Activated CD4-positive, alpha-beta T cell treated with anti-CD3 and anti-CD28 coated beads, Interleukin-10, Interleukin-2, amounts not matched to agents 100 ng/mL and 50 ng/mL, durations not matched to agents 16 hours and 8 hours (primary cell): Measurements from ENCODE around the gene PDS5B.
"Not testable (repeated sequence)": the region's sequence is repeated elsewhere in the genome, so short reads cannot be mapped to it uniquely, and the experiment has no call there.

Experiments used
- DNase-seq: peaks from one replicate; pipeline ENCODE4 v3.0.0-alpha.2; 2020

The PDS5B gene

GRCh38 chr13:32586080-32586900 is at the start of gene PDS5B:
Gene PDS5B (plus strand): TSS chr13:32586452. CDS start chr13:32648773, 62,321 bp downstream.
- peak; percentile 97 for DNase-seq

DNA sequence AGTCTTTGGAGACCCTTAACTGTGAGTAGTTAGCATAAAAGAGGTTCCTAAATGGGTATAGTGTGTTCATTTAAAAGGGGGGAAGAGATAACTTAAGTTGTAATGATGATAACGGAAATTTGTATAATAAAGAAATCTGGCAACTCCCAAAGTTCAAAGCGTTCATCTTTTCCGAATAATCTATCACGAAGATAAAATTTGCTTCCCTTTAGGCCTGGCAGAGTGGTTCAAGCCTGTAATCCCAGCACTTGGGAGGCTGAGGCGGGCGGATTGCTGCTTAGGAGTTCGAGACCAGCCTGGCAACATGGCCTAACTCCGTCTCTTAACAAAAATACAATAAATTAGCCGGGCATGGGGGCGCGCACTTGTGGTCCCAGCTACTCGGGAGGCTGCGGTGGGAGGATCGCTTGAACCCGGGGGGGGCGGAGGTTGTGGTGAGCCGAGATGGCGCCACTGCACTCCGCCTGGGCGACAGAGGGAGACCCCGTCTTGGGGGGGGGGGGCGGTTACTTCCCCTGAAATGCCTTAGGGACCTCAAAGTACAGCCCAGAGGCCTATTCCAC is 48.6 kb upstream of the PDS5B start:
- DNase-seq: peak; percentile 59

DNA sequence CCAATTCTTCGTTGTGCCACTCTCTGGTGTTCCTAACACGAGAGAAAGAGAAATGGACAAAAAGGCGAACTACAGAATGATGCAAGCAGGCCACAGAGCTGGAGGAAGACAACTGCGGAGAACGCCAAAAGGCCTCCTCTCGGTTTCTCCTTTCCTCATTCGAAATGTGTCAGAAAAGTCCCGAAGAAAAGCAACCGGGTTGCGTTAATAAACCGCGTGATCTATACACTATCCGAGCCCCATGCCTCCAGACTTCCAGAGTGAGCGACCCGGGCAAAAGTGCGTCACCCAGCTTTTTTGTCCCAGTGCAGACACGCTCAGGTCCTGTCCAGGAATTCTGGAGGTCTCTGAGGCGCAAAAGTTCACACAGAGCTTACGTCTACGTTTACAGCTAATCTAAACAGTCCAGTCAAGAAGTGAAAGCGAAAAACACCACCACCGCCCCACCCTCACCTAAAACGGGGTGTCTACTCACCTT is 48.1 kb upstream of the PDS5B start:
- no peak for DNase-seq

DNA sequence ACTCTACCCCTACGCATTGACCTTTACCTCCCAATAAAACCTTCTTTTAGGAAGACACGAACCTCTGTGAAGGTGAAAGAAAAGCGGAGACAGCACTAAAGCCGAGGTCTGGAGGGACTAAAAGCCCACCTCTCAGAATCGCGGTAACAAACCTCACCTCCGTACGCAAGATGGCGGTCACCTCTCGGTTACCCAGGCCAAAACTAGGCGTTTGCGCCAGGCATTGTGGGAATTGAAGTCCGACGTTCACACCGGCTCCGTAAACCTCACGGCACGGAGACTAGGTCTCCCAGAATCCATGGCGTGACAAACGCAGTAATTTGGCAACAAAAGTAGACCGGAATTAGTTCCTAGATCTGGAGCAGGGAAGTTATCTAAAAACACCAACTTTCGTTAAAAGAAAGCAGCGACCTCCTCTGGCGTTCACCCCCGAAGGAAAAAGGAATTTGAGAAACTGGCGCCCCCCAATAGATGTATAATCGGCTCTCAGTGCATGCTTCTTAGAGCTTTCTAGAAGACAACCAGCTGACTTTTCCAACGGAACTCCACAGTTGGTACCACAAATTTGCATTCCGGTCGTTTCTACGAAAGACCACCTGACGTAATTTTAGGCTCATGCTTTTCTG is 47.5 kb upstream of the PDS5B start, which contains the start of gene N4BP2L2:
N4BP2L2 (minus strand) TSS at position 175 of the 626 bp plus-strand sequence. CDS start 1,768 bp downstream, outside the sequence.
- DNase-seq: peak; percentile 97

GRCh38 chr13:32542221-32542620 is 44.0 kb upstream of the PDS5B start:
- DNase-seq: no peak

- no peak for DNase-seq
Measured at GRCh38 chr13:32545083-32545482, 41.2 kb upstream of the PDS5B start.

DNA sequence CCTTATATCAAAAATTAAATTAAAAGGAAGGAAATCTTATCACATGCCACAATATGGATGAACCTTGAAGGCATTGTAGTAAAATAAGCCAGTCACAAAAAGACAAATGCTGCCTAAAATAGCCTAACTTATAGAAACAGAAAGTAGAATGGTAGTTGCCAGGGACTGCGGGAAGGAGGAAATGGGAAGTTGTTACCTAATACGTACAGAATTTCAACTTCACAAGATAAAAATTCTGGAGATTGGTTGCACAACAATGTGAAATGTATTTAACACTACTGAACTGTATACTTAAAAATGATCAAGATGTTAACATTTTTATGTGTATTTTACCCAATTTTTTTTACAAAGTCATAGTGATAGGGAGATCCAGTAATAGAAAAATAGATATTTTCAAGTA is 37.4 kb upstream of the PDS5B start:
- no peak for DNase-seq

- DNase-seq: no peak
Measured at GRCh38 chr13:32549788-32550187, 36.5 kb upstream of the PDS5B start.

DNA sequence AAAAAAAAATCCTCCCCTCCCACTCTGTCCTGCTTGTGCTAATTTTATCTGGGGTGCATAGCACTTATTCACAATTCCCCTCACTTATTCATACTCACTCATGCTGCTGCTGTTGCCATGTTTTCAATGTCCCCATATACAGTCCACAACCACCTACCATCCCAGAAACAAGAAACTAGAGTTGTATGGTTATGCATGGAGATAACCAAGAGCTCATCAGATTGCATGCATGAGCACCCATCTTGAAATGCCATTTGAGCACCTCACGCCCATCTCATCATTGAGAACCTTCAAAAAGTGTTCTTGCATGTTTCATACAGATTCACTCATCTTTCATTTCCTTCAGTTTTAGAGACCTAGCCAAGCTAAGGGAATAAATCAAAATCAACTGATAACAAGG is 32.5 kb upstream of the PDS5B start:
- DNase-seq: no peak

GRCh38 chr13:32555613-32556012 is 30.6 kb upstream of the PDS5B start:
- no peak for DNase-seq

GRCh38 chr13:32560842-32561241 is 25.4 kb upstream of the PDS5B start:
- not testable (repeated sequence) for DNase-seq

- not testable (repeated sequence) for DNase-seq
Measured at GRCh38 chr13:32575687-32576086, 10.6 kb upstream of the PDS5B start.

DNA sequence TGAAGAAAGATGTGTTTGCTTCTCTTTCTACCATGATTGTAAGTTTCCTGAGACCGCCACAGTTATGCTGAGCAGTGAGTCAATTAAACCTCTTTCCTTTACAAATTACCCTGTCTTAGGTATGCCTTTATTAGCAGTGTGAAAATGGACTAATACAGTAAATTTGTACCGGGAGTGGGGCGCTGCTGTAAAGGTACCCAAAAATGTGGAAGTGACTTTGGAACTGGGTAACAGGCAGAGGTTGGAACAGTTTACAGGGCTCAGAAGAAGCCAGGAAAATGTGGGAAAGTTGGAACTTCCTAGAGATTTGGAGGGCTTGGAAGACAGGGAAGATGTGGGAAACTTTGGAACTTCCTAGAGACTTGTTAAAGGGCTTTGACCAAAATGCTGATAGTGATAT is 9.2 kb upstream of the PDS5B start:
- no peak for DNase-seq

DNA sequence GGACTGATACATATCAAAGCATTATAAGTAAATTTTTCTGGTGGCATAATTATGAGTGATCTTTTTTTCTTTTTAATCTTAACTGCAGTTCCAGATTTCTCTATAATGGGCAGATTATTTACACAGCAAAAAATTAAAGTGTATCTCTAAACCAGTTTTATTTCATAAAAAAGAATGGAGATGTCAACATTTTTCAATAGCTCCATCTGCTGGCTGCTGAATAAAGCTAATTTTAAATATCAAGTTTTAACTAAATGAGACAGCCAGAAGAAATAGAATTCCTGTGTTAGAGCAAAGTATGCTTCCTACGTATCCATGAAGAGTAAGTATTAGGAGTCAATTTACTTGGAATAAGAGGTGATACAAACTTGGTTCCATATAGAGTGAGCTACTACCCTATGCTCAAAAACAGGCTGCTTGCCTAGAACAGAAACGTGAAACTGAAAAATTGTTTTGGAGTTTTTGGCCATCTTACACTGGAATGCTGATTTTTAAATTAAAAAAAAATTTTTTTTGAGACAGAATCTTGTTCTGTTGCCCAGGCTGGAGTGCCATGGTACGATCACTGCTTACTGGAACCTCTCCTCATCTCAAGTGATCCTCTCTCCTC is 5.0 kb upstream of the PDS5B start:
- peak; percentile 26 for DNase-seq

DNA sequence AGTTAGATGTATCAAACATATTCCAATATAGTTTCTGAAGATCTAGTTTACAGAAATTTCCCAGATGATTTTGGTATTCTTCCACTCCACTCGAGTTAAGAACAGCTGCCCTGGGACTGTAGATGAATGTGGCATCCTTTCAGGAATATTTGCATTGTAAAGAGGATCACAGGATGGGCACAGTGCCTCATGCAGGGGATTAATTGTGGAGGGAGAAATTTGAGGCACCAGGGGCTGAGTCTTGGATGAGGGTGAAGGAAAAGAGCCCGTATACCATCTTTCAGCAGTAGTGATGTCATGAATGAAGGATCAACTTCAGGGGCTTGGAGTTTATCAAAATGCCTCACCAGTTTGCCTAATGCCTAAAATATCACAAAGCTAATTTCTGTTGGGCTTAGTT is 4.0 kb upstream of the PDS5B start:
- DNase-seq: no peak

DNA sequence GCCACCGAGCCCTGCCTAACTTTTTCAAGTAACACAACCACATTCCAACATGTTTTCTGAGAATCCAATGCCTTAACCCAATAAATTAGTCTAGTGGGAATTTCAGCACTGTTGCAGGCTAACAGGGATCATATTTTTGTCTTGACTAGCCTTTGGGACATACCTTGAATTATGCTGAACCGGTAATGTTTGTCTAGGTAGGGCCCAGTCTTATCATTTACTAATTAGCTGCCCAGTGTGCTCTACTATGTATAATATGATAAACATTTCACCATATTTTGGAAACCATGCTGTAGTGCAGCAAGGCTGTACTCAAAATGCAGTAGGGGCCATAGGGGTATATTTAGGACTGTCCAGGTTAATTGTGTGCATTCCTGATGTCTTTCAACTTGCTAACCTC is 3.3 kb upstream of the PDS5B start:
- no peak for DNase-seq

DNA sequence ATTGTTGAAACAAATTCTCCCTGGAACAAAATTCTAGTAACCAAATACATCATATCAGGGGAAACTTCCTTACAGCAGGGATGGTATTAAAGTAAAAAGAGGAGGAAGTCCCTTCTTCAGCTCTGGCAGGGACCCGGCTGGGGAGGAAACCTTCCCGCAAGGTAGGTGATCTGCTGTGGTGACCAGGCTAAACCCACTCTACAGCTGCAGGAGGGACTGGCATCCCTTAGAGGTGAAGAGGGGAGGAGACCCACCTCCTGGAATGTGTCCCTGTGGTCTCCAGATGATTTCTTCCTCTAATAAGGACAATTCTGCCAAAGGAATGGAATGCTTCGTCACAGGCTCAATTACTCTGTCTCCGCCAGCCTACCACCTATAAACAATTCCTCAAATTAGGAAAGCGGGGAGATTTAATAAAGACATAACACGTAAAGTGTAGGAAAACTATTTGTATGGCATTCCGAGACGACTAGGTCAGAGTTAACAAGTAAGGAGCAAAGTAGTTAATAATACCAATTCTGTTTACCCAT is 637 bp upstream of the PDS5B start:
- DNase-seq: no peak

- peak; percentile 68 for DNase-seq
Measured at GRCh38 chr13:32587011-32587810, 959 bp downstream of the PDS5B start.

DNA sequence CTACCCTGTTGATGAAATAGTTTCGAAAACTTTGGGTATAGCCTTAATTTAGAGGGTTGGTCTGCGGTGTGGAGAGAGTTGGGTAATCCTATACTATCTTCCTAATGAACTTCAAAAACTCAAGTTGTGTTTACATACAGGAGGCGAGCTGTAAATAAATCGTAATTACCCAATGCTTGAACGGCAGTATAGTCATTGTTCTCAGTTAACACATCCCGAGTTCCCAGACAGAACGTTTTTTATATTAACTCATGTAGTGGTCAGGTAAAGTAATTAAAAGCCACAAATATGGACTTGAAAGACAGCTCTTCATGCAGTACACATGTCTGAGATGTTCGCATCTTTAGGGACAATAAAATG is 1.5 kb downstream of the PDS5B start:
- DNase-seq: peak; percentile 3

GRCh38 chr13:32588736-32589135 is 2.5 kb downstream of the PDS5B start:
- DNase-seq: no peak

GRCh38 chr13:32589471-32589870 is 3.2 kb downstream of the PDS5B start:
- DNase-seq: no peak

GRCh38 chr13:32590266-32590665 is 4.0 kb downstream of the PDS5B start:
- no peak for DNase-seq
